HepG2 (cell line): Measurements from ENCODE around the gene KBTBD2. TPM values are rescaled to one million over a fixed set of nuclear protein-coding genes. Genes with fewer than 3 reads are reported as not detected.

Experiments
- ATAD3A ChIP-seq: sonication (generic); formaldehyde crosslinking; IDR thresholded peaks from 2 replicates; pipeline ENCODE4 v1.4.0; 2020; ENCODE audit warnings: missing genetic modification reagents
- DR1 ChIP-seq: sonication (generic); formaldehyde crosslinking; IDR thresholded peaks from 2 replicates; pipeline ENCODE4 v1.8.0; 2021; ENCODE audit warnings: mild to moderate bottlenecking, missing genetic modification reagents, inconsistent platforms
- FOXM1 ChIP-seq: sonication (generic); formaldehyde crosslinking; IDR thresholded peaks from 2 replicates; pipeline ENCODE4 v1.5.0; 2020; ENCODE audit warnings: missing genetic modification reagents
- NR2F6 ChIP-seq, 2 experiments: IDR thresholded peaks; 2 replicates each; pipeline ENCODE4 v1.6.1; 2016; ENCODE audit warnings: antibody characterized with exemption in 1 of 2, mild to moderate bottlenecking in 1 of 2
- RCOR2 ChIP-seq: IDR thresholded peaks from 2 replicates; pipeline ENCODE4 v1.6.1; 2016; ENCODE audit warnings: missing biosample characterization, missing genetic modification reagents
- SOX6 ChIP-seq, 2 experiments: fragments of 450-650 bp in 1 of 2; sonication (generic) in 1 of 2; formaldehyde crosslinking in 1 of 2; IDR thresholded peaks; 2 replicates each; pipeline versions ENCODE4 v1.4.0 to v1.6.1; 2017 to 2020; ENCODE audit warnings: antibody characterized with exemption in 1 of 2, mild to moderate bottlenecking in 1 of 2, missing genetic modification reagents in 1 of 2
- SP1 ChIP-seq, 2 experiments: fragments of 450-650 bp in 1 of 2; sonication (generic) in 1 of 2; formaldehyde crosslinking in 1 of 2; IDR thresholded peaks; 2 replicates each; pipeline versions ENCODE4 v1.4.0 to v1.6.1; 2016 to 2020; ENCODE audit warnings: missing genetic modification reagents in 1 of 2
- TAF1 ChIP-seq: sonication (generic); formaldehyde crosslinking; IDR thresholded peaks from 2 replicates; pipeline ENCODE4 v1.4.0; 2020; ENCODE audit warnings: missing genetic modification reagents
- TCF7L2 ChIP-seq: IDR thresholded peaks from 2 replicates; pipeline ENCODE4 v1.6.1; 2011; ENCODE audit warnings: mild to moderate bottlenecking, low read depth, low read length, moderate library complexity
- TEAD3 ChIP-seq: optimal IDR thresholded peaks from 2 replicates; pipeline ENCODE3; 2016; ENCODE audit warnings: borderline replicate concordance
- YEATS4 ChIP-seq: sonication (generic); formaldehyde crosslinking; IDR thresholded peaks from 2 replicates; pipeline ENCODE4 v1.4.0; 2020; ENCODE audit warnings: missing genetic modification reagents, borderline replicate concordance
- ZFP1 ChIP-seq: IDR thresholded peaks from 2 replicates; pipeline ENCODE4 v1.6.1; 2016
- ZKSCAN8 ChIP-seq: IDR thresholded peaks from 2 replicates; pipeline ENCODE4 v1.6.1; 2016; ENCODE audit warnings: borderline replicate concordance, missing genetic modification reagents, missing compliant biosample characterization
- ZNF225 ChIP-seq: sonication (generic); formaldehyde crosslinking; IDR thresholded peaks from 2 replicates; pipeline ENCODE4 v1.4.0; 2020; ENCODE audit warnings: mild to moderate bottlenecking, missing genetic modification reagents
- ZNF589 ChIP-seq: sonication (generic); formaldehyde crosslinking; conservative IDR thresholded peaks from 2 replicates; pipeline ENCODE4 v1.8.0; 2022; ENCODE audit warnings: mild to moderate bottlenecking, moderate library complexity, missing genetic modification reagents
- ZNF761 ChIP-seq: sonication (generic); formaldehyde crosslinking; conservative IDR thresholded peaks from 2 replicates; pipeline ENCODE4 v1.4.0; 2020; ENCODE audit warnings: mild to moderate bottlenecking, missing genetic modification reagents
- ZNF83 ChIP-seq: sonication (generic); formaldehyde crosslinking; IDR thresholded peaks from 2 replicates; pipeline ENCODE4 v1.4.0; 2020; ENCODE audit warnings: missing genetic modification reagents, mild to moderate bottlenecking, borderline replicate concordance
- polyA plus RNA-seq, 8 experiments: library from polyadenylated mRNA; depleted of rRNA in 3 of 8; stranded (reverse) in 7 of 8; unstranded in 1 of 8; fragments of >200 nt; fragmentation: Illumina TruSeq in 4 of 8; extraction: Trizol in 4 of 8; gene quantifications; 2 replicates each; pipeline versions ENCODE4 v1.2.1 to v1.2.3, GENCODE V29; 2011 to 2016; ENCODE audit warnings: low read depth in 4 of 8, missing spikeins in 1 of 8, mixed read lengths in 1 of 8; ENCODE audit not compliant: insufficient read depth in 1 of 8
- total RNA-seq, 5 experiments: library from RNA; depleted of rRNA; stranded (reverse); fragments of >200 nt; fragmentation: Illumina TruSeq; extraction: Trizol; gene quantifications; 2 replicates each; pipeline ENCODE4 v1.2.3, GENCODE V29; 2016; ENCODE audit warnings: low read depth in 1 of 5
- TF ChIP-seq, protein P1 (sequence below): sonication (generic); formaldehyde crosslinking; IDR thresholded peaks from 2 replicates; pipeline ENCODE4 v1.4.0; 2020; ENCODE audit warnings: missing genetic modification reagents
- TF ChIP-seq, protein P2 (sequence below): sonication (generic); formaldehyde crosslinking; conservative IDR thresholded peaks from 2 replicates; pipeline ENCODE4 v1.8.0; 2022; ENCODE audit warnings: low read depth, missing genetic modification reagents
- TF ChIP-seq, protein P3 (sequence below): sonication (generic); formaldehyde crosslinking; IDR thresholded peaks from 2 replicates; pipeline ENCODE4 v1.4.0; 2020; ENCODE audit warnings: missing genetic modification reagents
- TF ChIP-seq, protein P4 (sequence below): sonication (generic); formaldehyde crosslinking; IDR thresholded peaks from 2 replicates; pipeline ENCODE4 v1.4.0; 2020; ENCODE audit warnings: missing genetic modification reagents
- TF ChIP-seq, protein P5 (sequence below): sonication (generic); formaldehyde crosslinking; IDR thresholded peaks from 2 replicates; pipeline ENCODE4 v1.5.0; 2020; ENCODE audit warnings: mild to moderate bottlenecking, missing genetic modification reagents

Gene KBTBD2
- total and polyA plus RNA-seq, 2 of the 13 experiments (the other 11 are each of a cell fraction or from before 2014, with no cell fraction given), result 24.0 to 25.2 TPM

DNA sequence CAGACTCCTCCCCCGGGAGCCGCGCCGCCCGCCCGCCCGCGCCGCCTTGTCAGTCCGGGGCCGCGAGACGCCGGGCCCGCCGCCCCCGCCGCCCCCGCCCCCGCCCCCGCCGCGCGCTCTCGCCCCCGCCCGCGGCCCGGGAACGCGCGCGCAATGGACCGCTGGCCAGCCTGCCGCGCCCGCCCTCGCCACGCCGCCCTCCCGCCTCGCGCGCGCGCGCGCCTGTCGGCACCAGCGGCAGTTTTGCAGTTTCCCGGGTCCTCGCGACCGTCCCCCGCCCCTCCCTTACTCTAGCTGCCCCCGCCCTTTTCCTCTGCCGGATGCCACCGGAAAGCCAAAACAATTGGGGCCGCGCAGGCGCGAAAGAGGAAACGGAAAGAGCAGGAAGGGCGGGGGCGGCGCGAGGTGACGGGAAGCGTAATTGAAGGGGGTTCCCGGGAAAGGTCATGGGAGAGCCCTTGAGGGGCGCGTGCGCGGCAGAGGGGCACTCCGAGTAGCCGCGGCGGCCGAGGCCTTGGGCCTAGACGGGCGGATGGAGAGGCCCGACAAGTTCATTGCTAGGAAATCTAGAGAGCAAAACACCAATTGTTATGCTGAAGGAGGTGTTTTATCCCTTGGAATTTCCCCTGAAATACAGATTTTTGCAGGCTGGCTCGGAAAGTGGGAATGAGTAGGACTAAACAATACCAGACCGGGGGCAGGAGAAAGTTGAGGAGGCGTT, 400 bp upstream of the KBTBD2 start (continued):
- peak; percentile 70 for TF ChIP-seq YEATS4 (CRISPR knock-in tag)
- TF ChIP-seq, protein P1, sequence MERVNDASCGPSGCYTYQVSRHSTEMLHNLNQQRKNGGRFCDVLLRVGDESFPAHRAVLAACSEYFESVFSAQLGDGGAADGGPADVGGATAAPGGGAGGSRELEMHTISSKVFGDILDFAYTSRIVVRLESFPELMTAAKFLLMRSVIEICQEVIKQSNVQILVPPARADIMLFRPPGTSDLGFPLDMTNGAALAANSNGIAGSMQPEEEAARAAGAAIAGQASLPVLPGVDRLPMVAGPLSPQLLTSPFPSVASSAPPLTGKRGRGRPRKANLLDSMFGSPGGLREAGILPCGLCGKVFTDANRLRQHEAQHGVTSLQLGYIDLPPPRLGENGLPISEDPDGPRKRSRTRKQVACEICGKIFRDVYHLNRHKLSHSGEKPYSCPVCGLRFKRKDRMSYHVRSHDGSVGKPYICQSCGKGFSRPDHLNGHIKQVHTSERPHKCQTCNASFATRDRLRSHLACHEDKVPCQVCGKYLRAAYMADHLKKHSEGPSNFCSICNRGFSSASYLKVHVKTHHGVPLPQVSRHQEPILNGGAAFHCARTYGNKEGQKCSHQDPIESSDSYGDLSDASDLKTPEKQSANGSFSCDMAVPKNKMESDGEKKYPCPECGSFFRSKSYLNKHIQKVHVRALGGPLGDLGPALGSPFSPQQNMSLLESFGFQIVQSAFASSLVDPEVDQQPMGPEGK (CRISPR knock-in tag), result peak; percentile 78
- TF ChIP-seq, protein P2, sequence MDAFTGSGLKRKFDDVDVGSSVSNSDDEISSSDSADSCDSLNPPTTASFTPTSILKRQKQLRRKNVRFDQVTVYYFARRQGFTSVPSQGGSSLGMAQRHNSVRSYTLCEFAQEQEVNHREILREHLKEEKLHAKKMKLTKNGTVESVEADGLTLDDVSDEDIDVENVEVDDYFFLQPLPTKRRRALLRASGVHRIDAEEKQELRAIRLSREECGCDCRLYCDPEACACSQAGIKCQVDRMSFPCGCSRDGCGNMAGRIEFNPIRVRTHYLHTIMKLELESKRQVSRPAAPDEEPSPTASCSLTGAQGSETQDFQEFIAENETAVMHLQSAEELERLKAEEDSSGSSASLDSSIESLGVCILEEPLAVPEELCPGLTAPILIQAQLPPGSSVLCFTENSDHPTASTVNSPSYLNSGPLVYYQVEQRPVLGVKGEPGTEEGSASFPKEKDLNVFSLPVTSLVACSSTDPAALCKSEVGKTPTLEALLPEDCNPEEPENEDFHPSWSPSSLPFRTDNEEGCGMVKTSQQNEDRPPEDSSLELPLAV (CRISPR knock-in tag), result no peak
- no peak for TF ChIP-seq RCOR2
- 0 out of 2 replicates have a peak, but pooled peaks have one; percentile 35 for TF ChIP-seq DR1
- TF ChIP-seq TEAD3 (CRISPR knock-in tag), result no peak
- TF ChIP-seq ZNF83 (CRISPR knock-in tag), result no peak
- TF ChIP-seq ZNF589, result no peak
- no peak for TF ChIP-seq SP1 (IDR thresholded peaks at IDR 0.05)
- no peak; the same call in 1 of the 2 replicates for TF ChIP-seq SP1 (CRISPR knock-in tag; IDR thresholded peaks at IDR 0.05)
- TF ChIP-seq TAF1 (CRISPR knock-in tag), result peak; percentile 78
- TF ChIP-seq, protein P3, sequence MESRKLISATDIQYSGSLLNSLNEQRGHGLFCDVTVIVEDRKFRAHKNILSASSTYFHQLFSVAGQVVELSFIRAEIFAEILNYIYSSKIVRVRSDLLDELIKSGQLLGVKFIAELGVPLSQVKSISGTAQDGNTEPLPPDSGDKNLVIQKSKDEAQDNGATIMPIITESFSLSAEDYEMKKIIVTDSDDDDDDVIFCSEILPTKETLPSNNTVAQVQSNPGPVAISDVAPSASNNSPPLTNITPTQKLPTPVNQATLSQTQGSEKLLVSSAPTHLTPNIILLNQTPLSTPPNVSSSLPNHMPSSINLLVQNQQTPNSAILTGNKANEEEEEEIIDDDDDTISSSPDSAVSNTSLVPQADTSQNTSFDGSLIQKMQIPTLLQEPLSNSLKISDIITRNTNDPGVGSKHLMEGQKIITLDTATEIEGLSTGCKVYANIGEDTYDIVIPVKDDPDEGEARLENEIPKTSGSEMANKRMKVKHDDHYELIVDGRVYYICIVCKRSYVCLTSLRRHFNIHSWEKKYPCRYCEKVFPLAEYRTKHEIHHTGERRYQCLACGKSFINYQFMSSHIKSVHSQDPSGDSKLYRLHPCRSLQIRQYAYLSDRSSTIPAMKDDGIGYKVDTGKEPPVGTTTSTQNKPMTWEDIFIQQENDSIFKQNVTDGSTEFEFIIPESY (CRISPR knock-in tag), result no peak
- TF ChIP-seq ZNF761 (CRISPR knock-in tag), result no peak
- TF ChIP-seq NR2F6 (IDR thresholded peaks at IDR 0.05), result peak; percentile 87
- peak; percentile 92 for TF ChIP-seq NR2F6 (CRISPR knock-in tag; IDR thresholded peaks at IDR 0.05)
- TF ChIP-seq, protein P4, sequence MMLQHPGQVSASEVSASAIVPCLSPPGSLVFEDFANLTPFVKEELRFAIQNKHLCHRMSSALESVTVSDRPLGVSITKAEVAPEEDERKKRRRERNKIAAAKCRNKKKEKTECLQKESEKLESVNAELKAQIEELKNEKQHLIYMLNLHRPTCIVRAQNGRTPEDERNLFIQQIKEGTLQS, result peak; percentile 38; the same call in 1 of the 2 replicates
- TF ChIP-seq FOXM1 (CRISPR knock-in tag), result no peak
- TF ChIP-seq TCF7L2, result no peak
- TF ChIP-seq ATAD3A (CRISPR knock-in tag), result no peak
- TF ChIP-seq, protein P5, sequence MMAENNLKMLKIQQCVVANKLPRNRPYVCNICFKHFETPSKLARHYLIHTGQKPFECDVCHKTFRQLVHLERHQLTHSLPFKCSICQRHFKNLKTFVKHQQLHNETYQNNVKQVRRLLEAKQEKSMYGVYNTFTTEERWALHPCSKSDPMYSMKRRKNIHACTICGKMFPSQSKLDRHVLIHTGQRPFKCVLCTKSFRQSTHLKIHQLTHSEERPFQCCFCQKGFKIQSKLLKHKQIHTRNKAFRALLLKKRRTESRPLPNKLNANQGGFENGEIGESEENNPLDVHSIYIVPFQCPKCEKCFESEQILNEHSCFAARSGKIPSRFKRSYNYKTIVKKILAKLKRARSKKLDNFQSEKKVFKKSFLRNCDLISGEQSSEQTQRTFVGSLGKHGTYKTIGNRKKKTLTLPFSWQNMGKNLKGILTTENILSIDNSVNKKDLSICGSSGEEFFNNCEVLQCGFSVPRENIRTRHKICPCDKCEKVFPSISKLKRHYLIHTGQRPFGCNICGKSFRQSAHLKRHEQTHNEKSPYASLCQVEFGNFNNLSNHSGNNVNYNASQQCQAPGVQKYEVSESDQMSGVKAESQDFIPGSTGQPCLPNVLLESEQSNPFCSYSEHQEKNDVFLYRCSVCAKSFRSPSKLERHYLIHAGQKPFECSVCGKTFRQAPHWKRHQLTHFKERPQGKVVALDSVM, result no peak
- TF ChIP-seq ZNF225 (CRISPR knock-in tag), result no peak
- TF ChIP-seq ZKSCAN8 (CRISPR knock-in tag), result peak; percentile 29; the same call in 1 of the 2 replicates
- TF ChIP-seq SOX6 (IDR thresholded peaks at IDR 0.05), result no peak
- TF ChIP-seq SOX6 (CRISPR knock-in tag; IDR thresholded peaks at IDR 0.05), result peak; percentile 80
- TF ChIP-seq ZFP1, result no peak; the same call in none of the 2 replicates
